ENCODE measurements around the gene PIK3R5.

GRCh38 chr17:8898636-8899035 lies 66.9 kb downstream of the PIK3R5 start:
- TF ChIP-seq, protein P1, sequence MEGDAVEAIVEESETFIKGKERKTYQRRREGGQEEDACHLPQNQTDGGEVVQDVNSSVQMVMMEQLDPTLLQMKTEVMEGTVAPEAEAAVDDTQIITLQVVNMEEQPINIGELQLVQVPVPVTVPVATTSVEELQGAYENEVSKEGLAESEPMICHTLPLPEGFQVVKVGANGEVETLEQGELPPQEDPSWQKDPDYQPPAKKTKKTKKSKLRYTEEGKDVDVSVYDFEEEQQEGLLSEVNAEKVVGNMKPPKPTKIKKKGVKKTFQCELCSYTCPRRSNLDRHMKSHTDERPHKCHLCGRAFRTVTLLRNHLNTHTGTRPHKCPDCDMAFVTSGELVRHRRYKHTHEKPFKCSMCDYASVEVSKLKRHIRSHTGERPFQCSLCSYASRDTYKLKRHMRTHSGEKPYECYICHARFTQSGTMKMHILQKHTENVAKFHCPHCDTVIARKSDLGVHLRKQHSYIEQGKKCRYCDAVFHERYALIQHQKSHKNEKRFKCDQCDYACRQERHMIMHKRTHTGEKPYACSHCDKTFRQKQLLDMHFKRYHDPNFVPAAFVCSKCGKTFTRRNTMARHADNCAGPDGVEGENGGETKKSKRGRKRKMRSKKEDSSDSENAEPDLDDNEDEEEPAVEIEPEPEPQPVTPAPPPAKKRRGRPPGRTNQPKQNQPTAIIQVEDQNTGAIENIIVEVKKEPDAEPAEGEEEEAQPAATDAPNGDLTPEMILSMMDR (IDR thresholded peaks at IDR 0.05; ENCODE audit: poor library complexity, severe bottlenecking) = no peak
- no peak for TF ChIP-seq POLR2AphosphoS5 (IDR thresholded peaks at IDR 0.05)
- no peak for TF ChIP-seq EZH2 (IDR thresholded peaks at IDR 0.05; ENCODE audit: borderline replicate concordance, insufficient read depth, low read length, poor library complexity, severe bottlenecking)
- TF ChIP-seq REST (IDR thresholded peaks at IDR 0.05; ENCODE audit: borderline replicate concordance) = no peak
- no peak for TF ChIP-seq TAF1 (IDR thresholded peaks at IDR 0.05; ENCODE audit: low read depth)
- TF ChIP-seq EP300 (conservative IDR thresholded peaks at IDR 0.05; ENCODE audit: poor library complexity, severe bottlenecking) = no peak
- no peak for TF ChIP-seq RAD21 (conservative IDR thresholded peaks at IDR 0.05)
- TF ChIP-seq SMC3 (conservative IDR thresholded peaks at IDR 0.05; ENCODE audit: poor library complexity) = no peak

All from neural cell (in vitro differentiated cells).